Liver (tissue), 9 donors: ENCODE measurements around the gene ILKAP. TPM values are rescaled to one million over a fixed set of nuclear protein-coding genes. Genes with fewer than 3 reads are reported as not detected.

Source experiments
- DNase-seq: peaks from one replicate; pipeline ENCODE4 v3.0.0-alpha.2; 2017; ENCODE audit warnings: low spot score
- H3K27ac ChIP-seq, 2 donors: one replicate each; pipeline ENCODE4 v1.7.0; 2013; ENCODE audit warnings: inconsistent platforms in 2 of 2, low read length in 2 of 2, control low read depth in 1 of 2, low read depth in 1 of 2, mild to moderate bottlenecking in 1 of 2
- H3K27me3 ChIP-seq, 4 donors: one replicate each; pipeline versions ENCODE4 v1.6.1 to v1.7.0; 2013; ENCODE audit warnings: low read length in 3 of 4, inconsistent platforms in 1 of 4, mild to moderate bottlenecking in 1 of 4, moderate library complexity in 1 of 4; ENCODE audit not compliant: control insufficient read depth in 4 of 4, insufficient read depth in 4 of 4
- H3K36me3 ChIP-seq, 4 donors: one replicate each; pipeline versions ENCODE4 v1.6.1 to v1.7.0; 2013; ENCODE audit warnings: low read length in 3 of 4, mild to moderate bottlenecking in 3 of 4, low read depth in 1 of 4, moderate library complexity in 1 of 4; ENCODE audit not compliant: control insufficient read depth in 4 of 4, insufficient read depth in 3 of 4
- H3K4me1 ChIP-seq, 4 donors: one replicate each; pipeline versions ENCODE4 v1.6.1 to v1.7.0; 2013; ENCODE audit warnings: low read length in 3 of 4, mild to moderate bottlenecking in 3 of 4, moderate library complexity in 1 of 4; ENCODE audit not compliant: control insufficient read depth in 4 of 4, insufficient read depth in 4 of 4
- H3K4me3 ChIP-seq, 3 donors: one replicate each; pipeline versions ENCODE4 v1.6.1 to v1.7.0; 2013; ENCODE audit warnings: low read length in 3 of 3, control low read depth in 1 of 3, low read depth in 1 of 3, mild to moderate bottlenecking in 1 of 3
- H3K9ac ChIP-seq, 2 donors: one replicate each; pipeline ENCODE4 v1.7.0; 2013; ENCODE audit warnings: low read length in 2 of 2, mild to moderate bottlenecking in 2 of 2, moderate library complexity in 2 of 2, control low read depth in 1 of 2, low read depth in 1 of 2
- H3K9me3 ChIP-seq, 4 donors: one replicate each; pipeline versions ENCODE4 v1.6.1 to v1.7.0; 2013; ENCODE audit warnings: low read length in 3 of 4; ENCODE audit not compliant: control insufficient read depth in 4 of 4
- ATF3 ChIP-seq: IDR thresholded peaks from 2 replicates; pipeline ENCODE4 v1.6.1; 2016; ENCODE audit warnings: antibody characterized with exemption
- CTCF ChIP-seq: fragments of 150-350 bp; IDR thresholded peaks from 2 replicates; pipeline ENCODE4 v1.5.1; 2017; ENCODE audit warnings: improper control_type of control experiment, low read depth, low read length; ENCODE audit not compliant: missing input control
- EGR1 ChIP-seq, 2 donors: IDR thresholded peaks; 2 replicates each; pipeline ENCODE4 v1.6.1; 2016 to 2018; ENCODE audit warnings: antibody characterized with exemption in 2 of 2, low read depth in 2 of 2
- FOXA1 ChIP-seq: IDR thresholded peaks from 2 replicates; pipeline ENCODE4 v1.6.1; 2016; ENCODE audit warnings: antibody characterized with exemption
- GABPA ChIP-seq, 2 donors: IDR thresholded peaks in 1 of 2; conservative IDR thresholded peaks in 1 of 2; 2 replicates each; pipeline ENCODE4 v1.6.1; 2016; ENCODE audit warnings: antibody characterized with exemption in 2 of 2, mild to moderate bottlenecking in 1 of 2, moderate library complexity in 1 of 2
- HNF4G ChIP-seq: IDR thresholded peaks from 2 replicates; pipeline ENCODE4 v1.6.1; 2016; ENCODE audit warnings: antibody characterized with exemption
- JUND ChIP-seq, 2 donors: IDR thresholded peaks; 2 replicates each; pipeline ENCODE4 v1.6.1; 2016; ENCODE audit warnings: antibody characterized with exemption in 2 of 2
- MAX ChIP-seq: IDR thresholded peaks from 2 replicates; pipeline ENCODE4 v1.6.1; 2016; ENCODE audit warnings: antibody characterized with exemption
- NR2F2 ChIP-seq: IDR thresholded peaks from 2 replicates; pipeline ENCODE4 v1.6.1; 2016; ENCODE audit warnings: antibody characterized with exemption
- RAD21 ChIP-seq, 2 donors: IDR thresholded peaks; 2 replicates each; pipeline ENCODE4 v1.6.1; 2016; ENCODE audit warnings: antibody characterized with exemption in 2 of 2, mild to moderate bottlenecking in 2 of 2
- TAF1 ChIP-seq: conservative IDR thresholded peaks from 2 replicates; pipeline ENCODE4 v1.6.1; 2016; ENCODE audit warnings: antibody characterized with exemption, mild to moderate bottlenecking
- ZBTB33 ChIP-seq: IDR thresholded peaks from 2 replicates; pipeline ENCODE4 v1.6.1; 2016; ENCODE audit warnings: antibody characterized with exemption
- WGBS: extraction: QIAGEN DNeasy Blood & Tissue Kit; methylation state at CpG from one replicate; pipeline ENCODE4 v1.1.7; 2013; 5-methylcytosine and 5-hydroxymethylcytosine counted together
- polyA plus RNA-seq, 2 donors: library from polyadenylated mRNA; stranded (reverse) in 1 of 2; unstranded in 1 of 2; fragments of 200-250 nt in 1 of 2; fragments of >200 nt in 1 of 2; fragmentation: Nextera tagmentation in 1 of 2; extraction: Ambion mirVana in 1 of 2; gene quantifications; one replicate each; pipeline versions ENCODE4 v1.2.1 to v1.2.3, GENCODE V29; 2013 to 2015
- total RNA-seq, 2 donors: library from RNA; depleted of rRNA; stranded (reverse); fragments of >200 nt; gene quantifications; one replicate each; pipeline ENCODE4 v1.2.3, GENCODE V29; 2014
- TF ChIP-seq, protein P1 (sequence below): IDR thresholded peaks from 2 replicates; pipeline ENCODE4 v1.6.1; 2016; ENCODE audit warnings: antibody characterized with exemption, mild to moderate bottlenecking
- donor health status: healthy.
- donor health status: healthy.
- donor health status: healthy.
- donor health status: healthy.
- donor health status: healthy.

Gene ILKAP
- total and polyA plus RNA-seq, 4 donors = 15.0 to 21.1 (median 20.0) TPM

DNA sequence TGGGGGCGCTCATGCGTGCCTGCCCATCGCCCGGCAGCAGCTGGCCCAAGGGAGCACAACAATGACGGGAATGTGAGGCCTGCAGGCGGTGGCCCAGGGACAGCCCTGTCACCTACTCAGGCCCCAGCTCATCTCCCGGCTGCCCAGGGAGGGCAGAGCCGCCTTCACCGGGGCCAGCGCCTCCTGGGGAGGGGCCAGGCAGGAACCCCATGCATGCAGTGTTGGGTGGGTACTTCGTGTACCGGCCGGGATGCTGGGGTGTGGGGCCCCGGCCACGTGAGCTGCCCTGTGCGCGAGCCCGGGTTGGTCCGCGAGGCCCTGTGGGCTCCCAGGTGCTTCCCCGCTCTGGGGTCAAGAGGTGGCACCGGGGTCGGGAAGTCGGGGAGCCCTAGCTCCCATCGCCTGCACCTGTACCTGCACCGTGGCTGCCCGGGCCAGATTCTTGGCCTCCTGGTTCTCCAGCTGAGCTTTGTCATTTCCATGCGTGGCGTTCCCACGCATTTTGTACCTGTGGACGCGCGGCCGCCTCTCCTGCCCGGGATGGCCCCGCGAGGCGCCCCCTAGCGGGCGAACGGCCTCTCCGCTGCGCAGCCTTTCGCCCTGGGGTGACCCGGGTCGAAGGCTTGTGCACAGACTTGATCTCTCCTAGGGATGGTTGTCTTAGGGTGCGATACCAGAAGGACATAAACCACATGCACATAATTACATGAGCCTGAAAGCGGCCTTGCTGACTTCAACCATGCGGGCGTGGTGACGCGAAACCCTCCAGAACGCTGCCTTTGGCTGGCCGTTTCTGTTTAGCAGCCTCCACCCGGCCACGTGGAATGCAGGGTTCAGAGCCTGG is 64.1 kb downstream of the ILKAP start (continued):
- TF ChIP-seq, protein P1, sequence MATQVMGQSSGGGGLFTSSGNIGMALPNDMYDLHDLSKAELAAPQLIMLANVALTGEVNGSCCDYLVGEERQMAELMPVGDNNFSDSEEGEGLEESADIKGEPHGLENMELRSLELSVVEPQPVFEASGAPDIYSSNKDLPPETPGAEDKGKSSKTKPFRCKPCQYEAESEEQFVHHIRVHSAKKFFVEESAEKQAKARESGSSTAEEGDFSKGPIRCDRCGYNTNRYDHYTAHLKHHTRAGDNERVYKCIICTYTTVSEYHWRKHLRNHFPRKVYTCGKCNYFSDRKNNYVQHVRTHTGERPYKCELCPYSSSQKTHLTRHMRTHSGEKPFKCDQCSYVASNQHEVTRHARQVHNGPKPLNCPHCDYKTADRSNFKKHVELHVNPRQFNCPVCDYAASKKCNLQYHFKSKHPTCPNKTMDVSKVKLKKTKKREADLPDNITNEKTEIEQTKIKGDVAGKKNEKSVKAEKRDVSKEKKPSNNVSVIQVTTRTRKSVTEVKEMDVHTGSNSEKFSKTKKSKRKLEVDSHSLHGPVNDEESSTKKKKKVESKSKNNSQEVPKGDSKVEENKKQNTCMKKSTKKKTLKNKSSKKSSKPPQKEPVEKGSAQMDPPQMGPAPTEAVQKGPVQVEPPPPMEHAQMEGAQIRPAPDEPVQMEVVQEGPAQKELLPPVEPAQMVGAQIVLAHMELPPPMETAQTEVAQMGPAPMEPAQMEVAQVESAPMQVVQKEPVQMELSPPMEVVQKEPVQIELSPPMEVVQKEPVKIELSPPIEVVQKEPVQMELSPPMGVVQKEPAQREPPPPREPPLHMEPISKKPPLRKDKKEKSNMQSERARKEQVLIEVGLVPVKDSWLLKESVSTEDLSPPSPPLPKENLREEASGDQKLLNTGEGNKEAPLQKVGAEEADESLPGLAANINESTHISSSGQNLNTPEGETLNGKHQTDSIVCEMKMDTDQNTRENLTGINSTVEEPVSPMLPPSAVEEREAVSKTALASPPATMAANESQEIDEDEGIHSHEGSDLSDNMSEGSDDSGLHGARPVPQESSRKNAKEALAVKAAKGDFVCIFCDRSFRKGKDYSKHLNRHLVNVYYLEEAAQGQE = no peak
- TF ChIP-seq GABPA (IDR thresholded peaks at IDR 0.05 in 1 of 2, conservative IDR thresholded peaks at IDR 0.05 in 1 of 2) = no peak
- TF ChIP-seq RAD21 (IDR thresholded peaks at IDR 0.05) = no peak

DNA sequence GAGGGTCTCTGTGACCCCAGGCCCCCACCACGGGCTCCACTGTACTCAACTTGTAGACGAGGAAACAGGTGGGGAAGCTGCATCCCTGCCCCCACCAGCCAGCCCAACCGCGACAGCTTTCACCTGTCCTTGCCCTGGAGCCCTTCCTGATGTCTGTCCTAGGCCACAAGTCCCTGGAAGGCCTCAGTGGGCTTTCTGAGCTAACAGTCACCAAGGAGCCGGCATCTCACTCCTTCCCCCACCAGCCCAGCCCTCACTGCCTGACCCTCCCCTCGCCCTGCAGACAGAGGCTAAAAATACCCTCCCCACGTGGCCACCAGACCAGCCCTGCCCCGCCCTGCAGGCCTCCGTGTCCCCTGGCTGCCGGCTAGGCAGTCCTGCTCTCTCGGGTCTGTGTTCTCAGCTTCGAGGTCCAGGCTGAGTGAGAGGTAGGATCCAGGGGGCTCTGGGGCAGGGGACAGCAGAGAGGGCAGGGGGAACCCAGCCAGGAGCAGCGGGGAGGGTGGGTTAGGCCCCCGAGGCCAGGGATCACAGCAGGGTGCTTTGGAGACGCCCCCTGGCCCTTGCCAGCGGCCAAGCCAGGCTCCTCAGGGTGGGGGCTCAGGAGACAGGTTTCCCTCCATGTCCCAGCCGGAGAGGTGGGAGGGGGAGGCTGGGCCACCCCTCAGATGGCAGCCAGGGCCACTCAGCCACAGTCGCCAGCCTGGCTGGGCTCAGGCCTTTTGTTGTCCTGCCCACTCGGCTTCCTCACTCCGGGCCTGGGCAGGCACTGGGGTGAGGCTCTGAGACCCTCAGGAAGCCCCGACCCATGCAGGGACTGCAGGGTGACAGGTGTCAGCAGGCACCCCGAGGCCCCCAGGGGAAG is 64.9 kb downstream of the ILKAP start, which contains the start of gene KLHL30:
Gene KLHL30 (plus strand): TSS at position 338 of the 865 bp plus-strand sequence. CDS start 2,087 bp downstream, outside the sequence.
- Histone ChIP-seq H3K9me3 (no peaks in the 10 kb centered on the region), H3K9ac (no peak within 1 kb of the TSS), H3K27me3 (no peaks in the 10 kb centered on the region), H3K27ac (peak within 1 kb of the TSS; percentile 16 to 20), H3K4me1 (peaks cover 0 to 8% (median 2%) of the 10 kb centered on the region in 4 donors), H3K4me3 (no peak within 1 kb of the TSS), H3K36me3 (no peaks in the 10 kb centered on the region)
- WGBS = 79% methylated on average over 22 of the region's 22 CpGs
- no peak for TF ChIP-seq TAF1
- TF ChIP-seq MAX = no peak
- TF ChIP-seq GABPA (IDR thresholded peaks at IDR 0.05 in 1 of 2, conservative IDR thresholded peaks at IDR 0.05 in 1 of 2) = no peak
- TF ChIP-seq JUND (IDR thresholded peaks at IDR 0.05) = no peak
- no peak for TF ChIP-seq EGR1 (IDR thresholded peaks at IDR 0.05; ENCODE audit: low read depth in 2 of 2)
- TF ChIP-seq NR2F2 = no peak
- TF ChIP-seq ZBTB33 = no peak
- TF ChIP-seq, protein P1 = no peak
- TF ChIP-seq FOXA1 = no peak
- TF ChIP-seq ATF3 = no peak
- TF ChIP-seq HNF4G = no peak
- no peak for TF ChIP-seq CTCF
- no peak for DNase-seq
